HG03135 (cell line): ENCODE measurements around the gene GPR161.

ENCODE experiments used
- ATAC-seq: cut with Tn5 transposase; IDR thresholded peaks from one replicate; pipeline ENCODE4 v1.9.1; 2021; ENCODE audit warnings: mild to moderate bottlenecking, moderate library complexity; ENCODE audit not compliant: unreplicated experiment

The GPR161 gene

DNA sequence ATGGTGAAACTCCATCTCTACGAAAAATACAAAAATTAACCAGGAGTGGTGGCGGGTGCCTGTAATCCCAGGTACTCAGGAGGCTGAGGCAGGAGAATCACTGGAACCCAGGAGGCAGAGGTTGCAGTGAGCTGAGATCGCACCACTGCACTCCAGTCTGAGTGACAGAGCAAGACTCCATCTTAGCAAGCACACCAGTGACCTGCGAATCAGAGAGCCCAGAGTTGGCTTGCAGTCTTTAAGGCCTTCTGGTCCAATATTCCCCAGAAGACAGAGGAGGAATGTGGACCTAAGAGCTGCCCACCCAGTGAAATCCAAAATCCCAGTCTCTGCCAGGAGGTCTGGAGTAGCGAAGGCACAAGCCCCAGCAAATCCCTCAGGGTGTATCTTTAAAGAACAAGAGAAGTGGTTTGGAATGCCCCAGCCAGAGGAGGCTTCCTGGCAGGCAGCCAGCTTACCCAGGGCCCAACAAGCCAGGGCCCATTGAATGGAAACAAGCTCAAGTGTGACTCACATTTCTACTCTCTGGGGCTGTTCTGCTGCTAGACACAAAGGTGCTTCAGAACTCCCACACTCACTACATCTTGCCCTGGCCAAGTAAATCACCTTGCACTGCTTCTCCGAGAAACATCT is 23.9 kb downstream of the GPR161 start:
- ATAC-seq = no peak

DNA sequence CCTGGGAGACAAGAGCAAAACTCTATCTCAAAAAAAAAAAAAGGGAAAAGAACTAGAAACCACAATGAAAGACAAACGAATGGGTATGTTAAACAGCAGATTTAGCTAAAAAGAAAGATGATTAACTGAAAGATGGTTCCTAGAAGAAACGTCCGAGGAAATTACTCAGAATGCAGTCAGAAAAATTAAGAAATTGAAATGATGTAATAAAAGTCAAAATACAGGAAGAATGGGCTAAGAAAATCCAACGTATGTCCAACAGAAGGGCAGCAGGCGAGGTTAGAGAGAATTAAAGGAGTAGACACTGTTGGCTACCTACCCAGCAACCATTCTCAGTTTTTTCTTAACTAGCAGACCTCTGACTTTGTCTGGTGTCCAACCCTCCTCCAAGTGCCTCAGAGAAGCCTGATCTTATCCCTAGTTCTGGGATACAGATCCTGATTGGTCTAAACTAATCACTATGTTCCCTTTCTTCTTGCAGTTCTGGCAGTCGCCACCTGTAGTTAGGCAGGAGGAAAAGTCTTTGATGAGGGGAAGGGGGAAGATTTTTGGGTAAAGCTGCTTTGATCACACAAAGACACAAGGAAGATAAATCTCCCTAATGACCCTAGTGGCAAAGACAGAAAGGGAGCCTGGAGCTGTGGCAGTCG is 25.7 kb downstream of the GPR161 start:
- ATAC-seq = no peak

- ATAC-seq = no peak
Observed at GRCh38 chr1:168106274-168106673, 30.5 kb downstream of the GPR161 start.

DNA sequence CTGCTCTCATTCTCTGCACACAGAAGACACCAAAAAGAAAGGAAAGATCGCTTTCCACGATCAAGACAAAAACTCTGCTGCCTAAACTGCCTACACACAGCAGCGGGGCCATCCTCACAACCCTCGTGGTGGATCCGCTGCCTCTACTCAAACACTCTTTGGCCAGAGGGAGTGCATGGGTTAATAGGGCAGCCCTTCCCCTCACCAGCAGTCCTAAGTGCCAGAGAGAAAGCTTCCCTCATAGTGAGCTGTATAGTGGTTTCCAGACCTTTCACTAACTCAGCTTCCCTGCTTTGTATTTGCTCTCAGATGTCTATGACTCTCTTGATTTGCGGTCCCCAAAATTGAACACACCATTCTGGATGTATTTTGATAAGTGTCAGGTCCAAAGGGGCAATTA is 30.9 kb downstream of the GPR161 start:
- ATAC-seq = no peak

GRCh38 chr1:168104535-168104934 is 32.2 kb downstream of the GPR161 start:
- ATAC-seq = no peak

- no peak for ATAC-seq
Observed at GRCh38 chr1:168102487-168102886, 34.2 kb downstream of the GPR161 start.

- ATAC-seq = no peak
Observed at GRCh38 chr1:168101336-168101735, 35.4 kb downstream of the GPR161 start.

DNA sequence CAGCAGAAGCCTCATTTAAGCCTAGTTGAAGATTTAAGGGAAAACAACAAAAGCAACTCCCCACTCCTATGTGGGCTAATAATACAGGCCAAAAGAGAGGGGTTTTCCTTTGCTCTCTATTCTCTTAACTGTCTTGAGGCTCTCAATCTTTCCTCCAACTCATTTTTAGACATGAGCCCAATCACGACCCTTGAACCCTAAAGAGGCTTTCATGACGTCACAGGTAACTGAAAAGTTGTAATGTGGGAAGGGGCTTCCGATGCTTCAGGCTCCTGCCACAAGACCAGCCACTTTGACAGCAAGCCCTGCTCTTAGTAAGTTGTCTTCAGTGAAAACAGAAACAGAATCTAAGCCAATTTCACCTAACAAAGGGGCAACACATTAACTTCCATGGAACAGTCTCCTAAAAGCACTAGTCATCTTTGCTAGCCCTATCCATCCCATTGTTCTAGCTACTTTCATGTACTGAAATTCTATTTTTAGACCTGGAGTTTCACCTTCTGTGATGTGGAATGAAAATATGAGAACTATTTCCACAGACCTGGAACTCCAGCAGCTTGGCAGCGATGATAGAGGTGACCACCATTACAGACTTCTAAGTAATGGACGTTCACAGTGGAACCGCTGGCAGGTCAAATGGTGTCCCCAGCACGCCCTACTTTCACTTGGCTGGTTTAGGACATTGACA is 36.3 kb downstream of the GPR161 start:
- no peak for ATAC-seq

GRCh38 chr1:168099337-168099801 is 37.4 kb downstream of the GPR161 start:
- no peak for ATAC-seq

DNA sequence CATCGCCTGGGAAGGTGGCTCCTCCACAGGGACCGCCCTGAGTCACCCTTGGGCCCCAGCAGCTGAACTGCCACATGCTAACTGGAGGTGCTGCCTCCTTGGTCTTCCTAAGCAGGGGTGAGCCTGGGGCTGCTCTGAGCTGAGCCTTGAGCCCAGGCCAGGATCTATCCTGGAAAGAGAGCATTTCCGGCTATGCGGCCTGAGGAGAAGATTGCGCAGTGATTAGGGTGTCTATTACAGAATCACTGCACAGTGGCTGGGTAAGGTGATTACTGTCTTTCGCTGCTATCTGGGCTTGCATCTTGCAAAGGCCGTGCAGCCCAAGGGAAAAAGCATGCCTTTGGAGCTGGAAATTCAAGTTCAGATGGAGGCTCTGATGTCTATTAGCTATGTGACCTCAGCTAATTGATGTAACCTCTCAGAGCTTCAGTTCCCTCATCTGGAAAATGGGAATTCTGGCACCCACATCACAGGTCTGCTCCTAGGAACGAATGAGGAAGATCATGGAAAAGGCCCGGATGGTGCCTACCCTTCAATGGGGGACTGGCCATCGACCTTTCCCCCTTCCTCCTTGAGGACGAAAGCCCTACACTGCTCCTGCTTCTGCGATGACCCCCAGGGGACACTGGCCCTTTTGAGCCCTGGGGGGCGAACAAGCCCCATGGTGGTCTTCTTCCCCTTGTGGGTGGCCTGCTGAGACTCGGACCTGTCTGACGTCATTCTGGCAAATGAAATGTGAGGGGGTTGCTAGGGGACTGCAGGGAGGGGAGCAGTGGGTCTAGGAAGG is 38.0 kb downstream of the GPR161 start:
- ATAC-seq = no peak

DNA sequence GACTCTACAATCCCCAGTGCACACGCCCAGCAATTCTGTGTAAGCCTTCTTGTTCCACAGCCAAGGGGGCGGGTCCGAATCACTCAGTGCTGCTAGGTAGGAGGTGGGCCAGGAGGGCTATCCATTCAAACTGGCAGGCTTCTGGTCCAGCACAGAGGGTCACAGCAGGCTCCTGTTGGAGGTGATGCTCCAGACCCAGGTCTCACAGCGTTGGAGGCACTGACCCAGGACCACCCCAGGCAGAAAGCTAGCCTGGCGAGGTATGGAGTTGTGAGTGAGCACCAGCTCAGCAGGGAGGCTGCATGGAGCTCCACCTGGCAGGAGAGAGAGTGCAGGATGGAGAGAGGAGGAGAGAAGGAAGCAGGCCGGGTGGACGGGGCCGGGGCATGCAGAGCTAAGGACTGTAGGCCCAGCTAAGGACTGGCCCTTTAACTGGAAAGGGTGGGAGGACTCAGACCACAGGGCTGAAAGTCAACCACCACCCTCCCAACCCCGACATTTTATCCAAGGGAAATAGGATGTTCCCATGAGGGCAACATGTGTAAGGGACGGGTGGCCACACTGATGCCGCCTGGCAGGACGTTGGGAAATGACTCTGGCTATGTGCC is 38.7 kb downstream of the GPR161 start:
- no peak for ATAC-seq

DNA sequence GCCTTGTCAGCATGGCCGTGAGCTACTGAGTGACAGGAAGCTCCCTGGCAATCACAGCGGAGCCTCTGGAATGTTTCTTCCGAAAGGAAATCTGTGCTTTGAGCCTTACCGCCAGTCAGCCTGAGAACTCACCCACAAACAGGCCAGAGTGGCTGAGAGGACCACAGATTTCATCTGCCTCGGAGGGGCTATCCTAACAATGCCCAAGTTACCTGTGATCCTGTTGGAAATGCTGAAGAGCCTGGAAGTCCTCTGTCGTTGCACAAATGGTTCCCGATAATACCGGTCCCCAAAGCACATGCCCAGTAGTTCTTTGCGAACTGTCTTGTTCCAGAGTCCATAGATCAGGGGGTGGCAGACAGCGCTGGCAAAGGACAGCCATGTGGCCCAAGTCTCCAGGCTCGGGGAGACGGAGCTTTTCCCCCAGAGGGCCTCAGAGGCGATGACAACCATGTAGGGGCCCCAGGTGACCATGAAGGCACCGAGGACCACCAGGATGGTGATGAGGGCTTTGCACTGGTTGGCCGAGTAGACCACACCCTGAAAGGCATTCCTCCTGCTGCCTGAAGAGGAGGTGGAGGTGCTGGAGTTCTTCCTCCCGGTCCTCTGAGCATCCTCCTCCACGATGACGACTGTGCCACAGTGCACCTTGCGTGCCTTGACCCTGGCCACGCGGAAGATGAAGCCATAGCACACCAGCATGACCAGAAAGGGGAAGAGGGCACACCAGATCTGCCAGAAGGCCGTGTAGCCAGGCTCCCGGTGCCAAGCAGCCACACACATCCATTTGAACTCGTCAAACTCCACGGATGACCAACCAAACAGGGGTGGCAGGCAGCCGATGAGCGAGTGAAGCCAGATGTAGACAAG is 40.2 kb downstream of the GPR161 start:
- ATAC-seq = no peak

DNA sequence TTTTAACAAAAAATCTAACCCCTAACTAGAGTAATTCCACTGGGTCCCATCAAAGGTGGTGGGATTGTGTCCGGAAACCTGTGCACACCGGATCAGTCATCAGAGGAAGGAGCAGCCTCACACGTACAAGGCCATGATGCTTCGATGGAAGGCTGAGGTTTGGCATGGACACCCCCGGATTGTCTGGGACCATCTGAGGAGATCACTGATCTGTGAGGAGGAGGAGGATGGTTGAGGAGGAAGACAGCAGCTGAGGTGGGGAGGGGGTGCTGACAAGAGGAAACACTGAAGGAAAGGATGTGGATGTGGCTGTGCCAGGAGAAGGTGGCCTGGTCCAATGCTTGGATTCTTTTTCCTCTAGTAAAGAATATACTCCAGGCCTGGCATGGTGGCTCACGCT is 41.3 kb downstream of the GPR161 start:
- ATAC-seq = no peak

GRCh38 chr1:168093616-168094015 is 43.1 kb downstream of the GPR161 start:
- ATAC-seq = no peak

DNA sequence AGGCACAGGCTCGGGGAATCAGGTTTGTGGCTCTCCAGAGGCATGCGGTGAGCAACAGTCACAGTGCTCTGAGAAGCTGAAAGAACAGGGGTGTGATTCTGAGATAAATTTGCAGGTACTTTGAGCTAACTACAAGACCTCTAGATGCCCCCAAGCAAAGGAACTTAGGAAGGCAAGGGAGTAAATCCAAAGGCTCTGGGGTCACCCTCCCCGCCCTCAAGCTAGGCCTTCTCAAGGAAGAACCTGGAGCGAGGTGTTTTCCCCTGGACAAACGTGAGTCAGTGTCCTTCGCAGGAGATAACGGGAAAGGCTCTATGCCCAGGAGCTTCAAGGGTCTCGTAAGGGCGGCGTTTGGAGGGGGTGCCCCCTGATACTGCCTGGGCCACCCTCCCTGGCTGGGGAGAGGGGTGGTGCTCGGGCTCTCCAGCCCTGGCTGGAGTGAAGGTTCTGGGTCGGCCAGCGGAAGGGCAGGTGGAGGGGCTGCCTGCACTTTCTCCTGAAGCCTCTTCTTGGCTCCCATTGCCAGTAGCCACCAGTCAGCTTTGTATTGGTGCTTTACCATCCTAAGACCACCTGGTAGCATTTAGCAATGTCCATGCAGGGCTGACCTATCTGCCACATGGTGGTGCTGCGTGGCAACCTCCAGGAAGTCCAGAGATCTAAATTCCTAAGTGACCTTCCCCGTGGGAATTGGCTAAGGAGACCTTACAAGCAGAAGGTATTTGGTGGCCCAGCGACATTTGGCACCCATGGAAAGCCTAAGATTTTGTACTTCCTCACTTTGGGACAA is 44.0 kb downstream of the GPR161 start:
- no peak for ATAC-seq

DNA sequence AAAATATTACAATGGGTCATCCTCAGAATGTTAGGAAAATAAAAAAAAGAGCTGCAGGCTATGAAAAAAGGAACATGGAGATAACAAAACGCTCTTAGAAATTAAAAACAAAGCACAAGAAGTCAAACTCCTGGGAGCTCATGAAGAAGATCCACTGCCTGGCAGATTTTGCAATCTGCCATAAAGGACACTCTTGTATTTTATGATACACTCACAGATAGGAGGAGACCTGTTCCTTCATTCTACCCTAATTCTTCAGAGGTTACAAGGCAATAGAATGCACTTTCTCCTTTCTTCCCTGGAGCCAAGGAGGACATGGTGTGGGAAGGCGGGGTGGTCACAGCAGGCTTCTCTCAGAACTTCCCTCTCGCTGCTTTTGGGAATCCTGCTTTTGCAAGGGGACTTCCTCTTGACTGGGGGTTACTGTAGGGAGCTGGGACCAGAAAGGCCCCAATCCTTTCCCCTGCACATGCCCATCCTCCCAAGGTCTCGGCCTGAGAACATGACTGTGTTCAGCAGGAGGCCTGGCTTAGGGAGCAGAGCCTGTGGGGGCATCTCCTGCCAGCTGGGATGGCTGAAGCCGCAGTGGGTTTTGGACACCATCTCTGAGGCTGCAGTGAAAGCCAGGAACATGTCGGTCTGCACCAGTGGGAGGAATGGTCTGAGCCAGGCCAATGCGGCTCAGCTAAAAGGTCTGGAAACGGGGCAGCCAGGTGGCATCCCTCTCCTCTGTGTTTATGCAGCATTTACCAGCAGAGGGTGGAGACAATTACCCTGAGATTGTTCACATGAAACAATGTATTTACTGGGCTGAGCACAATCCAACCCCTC is 44.8 kb downstream of the GPR161 start:
- ATAC-seq = no peak

DNA sequence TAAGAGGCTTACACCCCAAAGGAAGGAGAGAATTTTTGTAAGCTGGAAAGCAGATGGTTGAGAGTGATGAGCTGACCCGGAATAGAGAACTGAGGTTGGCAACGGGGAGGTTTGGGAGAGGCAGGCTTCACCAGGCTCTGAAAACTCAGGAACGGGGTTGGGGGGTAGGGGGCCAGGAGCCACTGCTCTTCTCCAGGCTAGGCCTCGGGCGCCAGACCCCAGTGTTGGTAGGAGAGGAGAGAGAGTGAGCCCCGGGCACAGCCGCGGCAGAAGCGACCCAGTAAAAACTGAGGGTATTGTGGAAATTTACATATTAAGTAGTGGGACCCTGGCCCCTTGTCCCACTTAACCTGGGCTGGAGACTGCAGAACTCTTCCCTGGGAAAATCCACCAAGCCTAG is 45.7 kb downstream of the GPR161 start:
- no peak for ATAC-seq

DNA sequence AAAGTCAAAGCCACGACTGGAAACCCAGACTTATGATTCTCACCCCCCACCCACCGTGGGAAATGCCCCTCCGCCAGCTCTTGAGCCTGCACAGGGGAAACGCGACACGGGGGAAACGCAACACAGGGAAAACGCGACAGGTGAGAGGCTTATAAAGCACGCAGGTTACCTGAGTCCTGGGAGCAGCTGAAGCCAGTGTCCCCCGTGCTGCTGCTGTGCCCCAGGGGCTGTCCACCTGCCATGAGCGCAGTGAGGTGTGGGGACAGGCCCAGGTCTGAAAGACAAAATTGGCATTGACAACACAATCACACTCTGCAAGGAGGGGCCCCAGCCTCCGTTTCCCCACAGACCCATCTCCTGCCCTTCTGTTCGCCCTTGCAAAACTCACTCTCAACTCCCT is 46.3 kb downstream of the GPR161 start:
- no peak for ATAC-seq

- ATAC-seq = no peak
Observed at GRCh38 chr1:168089979-168090337, 46.8 kb downstream of the GPR161 start.
